PFSK-1 (cell line): Measurements from ENCODE around the gene GSTM2.

Experiments
- POLR2AphosphoS5 ChIP-seq: IDR thresholded peaks from 2 replicates; pipeline ENCODE4 v1.6.1; 2012; ENCODE audit warnings: low read depth, mild to moderate bottlenecking, control low read depth, low read length, moderate library complexity
- TAF1 ChIP-seq: IDR thresholded peaks from 2 replicates; pipeline ENCODE4 v1.6.1; 2012; ENCODE audit warnings: low read length, control low read depth, borderline replicate concordance; ENCODE audit not compliant: insufficient read depth

- no peak for TF ChIP-seq POLR2AphosphoS5
- TF ChIP-seq TAF1 = no peak
Observed at GRCh38 chr1:109687641-109688499, 20.0 kb downstream of the GSTM2 start, which contains the start of gene GSTM1.
